ENCODE data around the gene CACNG7. TPM values are rescaled to one million over a fixed set of nuclear protein-coding genes. Genes with fewer than 3 reads are reported as not detected.

Gene CACNG7
- total RNA-seq, 4 donors from 2014 or later, result 1.0 TPM; not detected in 3

DNA sequence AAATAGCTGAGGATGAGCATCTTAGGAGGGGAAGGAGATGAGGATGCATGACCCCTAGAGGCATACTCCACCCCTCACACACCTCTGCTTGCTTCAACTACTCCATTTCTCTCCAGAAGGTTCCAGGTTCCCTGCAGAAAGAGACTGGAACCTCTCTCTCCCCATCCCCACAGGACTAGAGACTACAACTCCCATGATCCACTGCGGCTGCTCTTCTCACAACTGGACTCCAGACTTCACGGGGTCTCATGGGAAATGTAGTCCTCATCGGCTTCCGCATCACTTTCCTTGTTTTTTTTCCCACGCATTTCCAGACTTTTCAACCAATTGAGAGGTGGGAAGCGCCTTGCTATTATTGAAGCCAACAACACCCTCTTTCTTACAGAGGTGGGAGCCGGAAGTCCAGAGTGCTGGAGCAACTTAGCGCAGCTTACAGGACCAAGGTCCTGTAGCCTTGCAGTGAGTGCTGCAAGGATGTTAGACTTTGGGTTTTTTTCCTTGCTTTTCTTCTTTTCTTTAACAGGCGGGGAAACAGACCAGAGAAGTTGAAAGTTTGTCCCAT lies 68.4 kb downstream of the CACNG7 start:
- intact Hi-C loops (cut with DNase I; ENCODE audit: low total_unique reads), result no loop called here
- no peaks in the 10 kb centered on the region for H3K9me3 ChIP-seq
- peak; percentile 58 to 68 for DNase-seq
- H3K4me1 ChIP-seq, result peaks cover 0 to 7% of the 10 kb centered on the region in 2 donors
- no peak overlapping the region for H3K27ac ChIP-seq
- H3K27me3 ChIP-seq, result peaks cover 4 to 36% of the 10 kb centered on the region in 2 donors
- no peak for TF ChIP-seq POLR2A (IDR thresholded peaks at IDR 0.05)
- TF ChIP-seq, protein P1, sequence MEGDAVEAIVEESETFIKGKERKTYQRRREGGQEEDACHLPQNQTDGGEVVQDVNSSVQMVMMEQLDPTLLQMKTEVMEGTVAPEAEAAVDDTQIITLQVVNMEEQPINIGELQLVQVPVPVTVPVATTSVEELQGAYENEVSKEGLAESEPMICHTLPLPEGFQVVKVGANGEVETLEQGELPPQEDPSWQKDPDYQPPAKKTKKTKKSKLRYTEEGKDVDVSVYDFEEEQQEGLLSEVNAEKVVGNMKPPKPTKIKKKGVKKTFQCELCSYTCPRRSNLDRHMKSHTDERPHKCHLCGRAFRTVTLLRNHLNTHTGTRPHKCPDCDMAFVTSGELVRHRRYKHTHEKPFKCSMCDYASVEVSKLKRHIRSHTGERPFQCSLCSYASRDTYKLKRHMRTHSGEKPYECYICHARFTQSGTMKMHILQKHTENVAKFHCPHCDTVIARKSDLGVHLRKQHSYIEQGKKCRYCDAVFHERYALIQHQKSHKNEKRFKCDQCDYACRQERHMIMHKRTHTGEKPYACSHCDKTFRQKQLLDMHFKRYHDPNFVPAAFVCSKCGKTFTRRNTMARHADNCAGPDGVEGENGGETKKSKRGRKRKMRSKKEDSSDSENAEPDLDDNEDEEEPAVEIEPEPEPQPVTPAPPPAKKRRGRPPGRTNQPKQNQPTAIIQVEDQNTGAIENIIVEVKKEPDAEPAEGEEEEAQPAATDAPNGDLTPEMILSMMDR (IDR thresholded peaks at IDR 0.05), result no peak
- H3K36me3 ChIP-seq, result no peaks in the 10 kb centered on the region
- H3K4me3 ChIP-seq, result no peak overlapping the region

DNA sequence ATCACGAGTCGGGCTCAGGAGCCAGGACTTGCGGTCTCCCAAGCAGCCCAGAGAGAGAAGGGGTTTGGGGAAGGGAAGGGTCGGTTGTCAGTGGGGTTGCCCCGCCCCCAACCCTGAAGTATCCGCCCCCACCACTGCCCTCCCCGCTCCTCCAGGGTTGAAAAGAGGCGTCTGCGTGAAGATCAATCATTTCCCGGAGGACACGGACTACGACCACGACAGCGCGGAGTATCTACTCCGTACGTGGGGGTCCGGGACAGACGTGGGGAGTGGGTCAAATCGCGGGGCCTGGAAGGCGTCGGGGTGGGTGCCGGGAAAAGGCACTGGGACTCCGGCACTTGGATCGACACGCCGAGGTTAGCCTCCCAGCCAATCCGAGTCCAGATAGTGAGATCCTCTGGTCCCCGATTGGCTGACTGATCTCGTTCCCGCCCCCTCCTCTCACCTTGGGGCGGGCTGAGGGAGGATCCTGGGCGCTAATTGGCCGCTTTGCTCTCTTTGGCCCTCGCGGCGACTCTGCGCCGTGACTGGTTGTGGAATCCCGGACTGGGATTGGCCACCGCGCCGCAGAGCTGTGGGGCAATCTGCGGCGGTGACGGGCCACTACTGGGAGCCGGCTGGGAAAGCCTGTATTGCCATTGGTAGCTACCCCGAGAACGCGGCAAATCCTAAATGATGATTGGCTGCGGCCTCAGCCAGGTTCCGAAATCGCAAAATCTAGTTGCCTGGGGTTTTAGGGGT lies 69.1 kb downstream of the CACNG7 start:
- intact Hi-C loops (cut with DNase I; ENCODE audit: low total_unique reads), result no loop called here
- no peaks in the 10 kb centered on the region for H3K9me3 ChIP-seq
- no peak for TF ChIP-seq POLR2A (IDR thresholded peaks at IDR 0.05)
- TF ChIP-seq, protein P1 (IDR thresholded peaks at IDR 0.05), result no peak
- DNase-seq, result peak; percentile 21
- H3K4me3 ChIP-seq, result no peak overlapping the region
- no peaks in the 10 kb centered on the region for H3K36me3 ChIP-seq
- H3K4me1 ChIP-seq, result peaks cover 0 to 11% of the 10 kb centered on the region in 2 donors
- no peak overlapping the region for H3K27ac ChIP-seq
- H3K27me3 ChIP-seq, result peaks cover 4 to 36% of the 10 kb centered on the region in 2 donors

DNA sequence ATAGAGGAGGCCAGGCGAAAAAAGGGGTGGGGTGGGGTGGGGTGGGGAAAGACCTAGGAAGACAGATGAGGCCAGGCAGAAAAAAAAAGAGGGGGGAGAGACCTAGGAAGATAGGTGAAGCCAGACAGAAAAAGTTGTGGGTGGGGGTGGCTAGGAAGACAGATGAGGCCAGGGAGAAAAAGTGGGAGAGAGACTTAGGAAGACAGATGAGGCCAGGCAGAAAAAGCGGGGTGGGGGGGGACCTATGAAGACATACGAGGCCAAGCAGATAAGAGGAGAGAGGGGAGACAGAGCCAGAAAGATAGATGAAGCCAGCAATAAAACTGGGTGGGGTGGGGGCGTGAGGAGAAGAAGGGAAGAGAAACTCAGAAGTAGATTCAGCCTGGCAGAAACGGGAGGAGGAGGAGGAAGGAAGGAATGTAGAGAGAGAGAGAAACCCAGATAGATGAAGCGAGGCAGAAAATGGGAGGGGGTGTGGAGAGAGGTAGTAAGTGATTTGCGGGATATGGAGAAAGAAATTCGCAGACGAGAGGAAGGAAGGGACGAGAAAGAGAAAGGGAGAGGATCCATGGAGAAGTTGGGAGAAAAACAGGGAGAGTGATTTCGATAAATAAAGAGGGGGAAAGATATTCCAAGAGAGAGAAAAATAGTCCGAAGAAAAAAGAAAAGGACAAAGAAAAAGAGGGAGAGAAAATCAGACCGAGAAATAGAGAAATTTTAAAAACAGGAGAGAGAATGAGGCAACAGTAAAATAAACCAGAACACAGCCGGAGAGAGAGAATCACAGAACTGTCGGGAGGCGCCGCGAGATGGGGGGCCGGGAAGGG lies 70.1 kb downstream of the CACNG7 start:
- no peak overlapping the region for H3K27ac ChIP-seq
- no peaks in the 10 kb centered on the region for H3K9me3 ChIP-seq
- intact Hi-C loops (cut with DNase I; ENCODE audit: low total_unique reads), result no loop called here
- H3K36me3 ChIP-seq, result no peaks in the 10 kb centered on the region
- H3K4me1 ChIP-seq, result peaks cover 0 to 11% of the 10 kb centered on the region in 2 donors
- DNase-seq, result no peak
- TF ChIP-seq POLR2A (IDR thresholded peaks at IDR 0.05), result no peak
- TF ChIP-seq, protein P1 (IDR thresholded peaks at IDR 0.05), result no peak
- no peak overlapping the region for H3K4me3 ChIP-seq
- peaks cover 4 to 36% of the 10 kb centered on the region in 2 donors for H3K27me3 ChIP-seq

DNA sequence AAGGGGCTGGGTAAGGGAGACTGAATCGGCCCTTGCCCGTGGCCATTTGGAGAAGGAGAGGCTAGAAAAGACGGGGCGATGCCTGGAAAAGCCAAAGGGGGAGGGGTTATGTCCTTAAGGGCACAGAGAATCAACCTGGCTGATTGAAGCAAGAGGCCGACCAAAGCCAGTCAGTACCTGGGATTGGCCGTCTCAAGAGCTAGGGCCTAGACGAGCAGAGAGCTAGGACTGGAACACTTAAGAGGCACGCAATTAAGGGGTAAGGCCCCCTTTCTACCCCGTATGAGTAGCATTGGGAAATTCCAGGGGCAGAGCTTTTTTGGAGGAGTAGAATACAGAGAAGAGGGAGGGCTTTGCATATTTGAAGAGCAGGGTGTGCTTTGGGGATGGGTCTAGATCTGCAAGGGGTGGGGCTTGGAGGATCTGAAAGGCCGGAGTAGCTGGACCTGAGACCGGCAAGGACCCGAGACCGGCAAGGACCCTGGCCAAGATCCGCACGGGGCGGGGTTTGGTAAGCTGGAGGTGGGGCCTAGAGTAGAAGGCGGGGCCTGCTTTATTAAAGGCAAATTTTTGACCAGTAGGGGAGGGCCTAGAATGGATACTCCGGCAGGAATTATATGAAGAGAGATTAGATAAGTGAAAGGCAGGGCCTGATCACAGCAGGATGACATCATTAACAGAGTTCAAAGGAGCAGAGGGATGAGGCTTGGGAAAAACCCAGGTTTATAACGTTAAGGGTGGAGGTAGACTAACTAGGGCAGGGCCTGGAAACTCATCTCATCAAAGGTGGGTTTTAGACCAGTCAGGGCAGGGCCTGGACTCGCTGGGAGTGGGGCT lies 71.7 kb downstream of the CACNG7 start:
- TF ChIP-seq, protein P1 (IDR thresholded peaks at IDR 0.05), result no peak
- TF ChIP-seq POLR2A (IDR thresholded peaks at IDR 0.05), result no peak
- no peaks in the 10 kb centered on the region for H3K9me3 ChIP-seq
- no peak for DNase-seq
- H3K27ac ChIP-seq, result no peak overlapping the region
- no peak overlapping the region for H3K4me3 ChIP-seq
- H3K27me3 ChIP-seq, result peaks cover 4 to 36% of the 10 kb centered on the region in 2 donors
- intact Hi-C loops (cut with DNase I; ENCODE audit: low total_unique reads), result no loop called here
- peaks cover 0 to 11% of the 10 kb centered on the region in 2 donors for H3K4me1 ChIP-seq
- H3K36me3 ChIP-seq, result no peaks in the 10 kb centered on the region
